ENCODE data around the gene DPF3. TPM values are rescaled to one million over a fixed set of nuclear protein-coding genes. Genes with fewer than 3 reads are reported as not detected.
A peak's percentile ranks its signal among the peaks of the same experiment; 100 is the strongest.

Gene DPF3
- total RNA-seq, 1 donor from 2014 or later, result 27.3 TPM

GRCh38 chr14:72714094-72714493 lies 179.8 kb downstream of the DPF3 start:
- DNase-seq (ENCODE audit: missing footprints) (no peak), ATAC-seq (no peak)
- intact Hi-C loops (cut with DNase I), result loop anchor here (2.0 kb wide), 1 partner anchor 181 kb away; the partner anchor contains the start of gene DPF3

DNA sequence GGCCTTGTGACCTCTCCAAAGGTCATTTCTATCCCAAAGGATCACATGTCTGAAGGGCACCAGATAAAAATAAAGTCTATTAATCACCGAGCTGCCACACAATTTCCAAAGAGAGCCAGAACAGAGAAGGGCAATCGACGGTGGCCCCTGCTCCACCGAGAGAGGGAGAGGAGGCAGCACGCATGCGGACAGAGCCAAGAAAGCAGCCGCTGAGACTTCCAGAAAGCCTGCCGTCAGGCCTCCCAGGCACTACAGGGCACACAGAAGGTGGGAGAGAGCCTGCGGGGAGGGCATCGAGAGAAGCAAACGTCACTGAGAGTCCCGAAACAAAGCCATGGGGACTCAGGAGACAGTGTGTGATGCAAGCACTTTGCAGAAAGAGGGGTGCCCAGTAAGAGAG lies 182.0 kb downstream of the DPF3 start:
- no peak for DNase-seq (ENCODE audit: missing footprints)
- intact Hi-C loops (cut with DNase I), result no loop called here
- ATAC-seq, result no peak

DNA sequence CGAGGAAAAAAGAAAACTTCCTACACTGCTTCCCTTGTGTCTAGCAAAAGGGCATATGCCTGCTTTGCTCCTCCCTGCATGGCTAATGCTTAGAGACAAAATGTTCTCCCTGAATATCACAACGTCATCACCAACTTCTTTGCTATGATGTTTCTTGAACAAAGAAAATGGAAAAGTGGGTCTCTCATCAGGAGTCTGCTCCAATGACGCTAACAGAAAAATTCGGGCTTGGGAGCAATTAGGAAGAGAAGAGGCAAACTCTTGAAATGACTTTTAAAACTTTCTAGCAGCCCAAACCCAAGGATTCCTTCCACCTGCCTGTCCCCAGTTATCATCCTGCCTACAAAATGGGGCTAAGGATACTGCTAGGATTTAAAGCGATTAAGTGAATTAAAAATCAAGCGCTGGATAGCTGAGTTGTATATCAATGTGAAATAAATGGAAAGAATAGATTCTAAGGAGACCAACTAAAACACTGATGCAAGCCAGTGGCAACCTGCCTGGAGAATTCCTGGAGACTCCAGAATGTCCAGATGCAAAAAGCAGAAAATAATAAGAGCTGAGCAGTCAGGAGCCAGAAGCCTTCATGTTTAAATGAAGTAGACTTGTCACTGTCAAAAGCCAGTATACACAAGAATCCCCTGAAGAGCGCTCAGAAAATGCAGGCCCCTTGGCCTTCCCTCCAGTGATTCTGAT lies 183.8 kb downstream of the DPF3 start:
- DNase-seq (ENCODE audit: missing footprints) (no peak), ATAC-seq (no peak)
- intact Hi-C loops (cut with DNase I), result no loop called here

- intact Hi-C loops (cut with DNase I), result no loop called here
- DNase-seq (ENCODE audit: missing footprints) (no peak), ATAC-seq (no peak)
These were observed 185.0 kb downstream of the DPF3 start for GRCh38 chr14:72708708-72709475.

DNA sequence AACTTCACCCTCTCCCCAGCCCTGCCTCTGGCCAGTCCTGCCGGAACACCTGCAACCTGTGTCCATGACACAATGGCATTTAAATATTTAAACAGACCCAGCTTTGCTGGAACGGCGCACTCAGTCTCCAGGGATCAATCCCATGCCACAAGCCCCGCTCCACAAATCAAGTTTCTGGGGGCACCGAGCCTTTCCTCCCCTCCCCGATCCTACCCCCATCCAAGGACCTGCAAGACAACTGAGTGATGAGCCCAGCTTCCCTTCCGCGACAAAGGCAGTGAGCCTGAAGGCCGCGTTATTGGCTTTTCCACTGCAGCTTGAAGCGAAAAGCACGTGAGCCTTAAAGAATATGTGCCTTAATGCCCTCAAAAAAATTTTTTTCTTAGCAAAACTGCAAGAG lies 185.7 kb downstream of the DPF3 start:
- no peak for ATAC-seq
- intact Hi-C loops (cut with DNase I), result no loop called here

GRCh38 chr14:72706485-72706884 lies 187.4 kb downstream of the DPF3 start:
- ATAC-seq (no peak), DNase-seq (ENCODE audit: missing footprints) (no peak)
- intact Hi-C loops (cut with DNase I), result no loop called here

More for the DNA sequence above, 185.7 kb downstream of the DPF3 start:
- DNase-seq (ENCODE audit: missing footprints), result no peak

DNA sequence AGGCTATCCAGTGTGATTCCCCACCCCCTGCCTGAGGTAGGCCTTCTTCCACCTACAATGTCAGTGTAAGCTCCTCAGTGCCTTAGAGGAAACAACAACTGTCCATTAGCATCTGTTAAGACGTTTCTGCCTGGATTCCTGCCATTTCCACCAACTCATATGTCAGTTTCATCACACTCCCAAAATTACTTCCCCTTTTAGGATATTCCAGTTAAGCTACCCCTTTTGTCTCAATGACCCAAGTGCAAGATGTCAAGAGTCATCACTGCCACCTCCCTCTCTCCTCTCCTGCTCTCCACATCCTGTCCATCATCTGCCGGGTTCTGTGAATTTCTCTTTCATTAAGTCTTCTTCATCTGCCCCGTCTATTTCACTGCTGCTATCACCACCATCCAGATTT lies 189.4 kb downstream of the DPF3 start:
- ATAC-seq (no peak), DNase-seq (ENCODE audit: missing footprints) (no peak)
- intact Hi-C loops (cut with DNase I), result no loop called here

GRCh38 chr14:72701605-72702004 lies 192.3 kb downstream of the DPF3 start:
- intact Hi-C loops (cut with DNase I), result no loop called here
- DNase-seq (ENCODE audit: missing footprints) (no peak), ATAC-seq (peak; percentile 74)

DNA sequence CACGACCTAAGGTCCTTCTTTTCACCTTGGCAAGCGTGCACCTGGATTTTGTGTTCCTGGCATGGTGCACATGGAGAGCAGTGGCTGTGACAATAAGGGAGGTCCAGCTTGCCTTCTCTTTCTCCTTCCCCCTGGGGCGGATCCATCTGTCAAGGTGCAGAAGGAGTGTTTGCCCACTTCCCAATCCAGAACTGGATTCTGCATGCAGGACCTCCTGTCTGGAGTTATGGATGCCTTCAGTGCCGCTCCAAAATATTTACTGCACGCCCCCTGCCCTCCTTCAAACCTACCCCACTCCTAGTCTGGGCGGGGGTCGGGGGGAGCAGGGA lies 192.7 kb downstream of the DPF3 start:
- intact Hi-C loops (cut with DNase I), result no loop called here
- DNase-seq (ENCODE audit: missing footprints), result no peak
- ATAC-seq, result no peak

GRCh38 chr14:72700338-72701236 lies 193.3 kb downstream of the DPF3 start:
- ATAC-seq (no peak), DNase-seq (ENCODE audit: missing footprints) (no peak)
- intact Hi-C loops (cut with DNase I), result no loop called here

DNA sequence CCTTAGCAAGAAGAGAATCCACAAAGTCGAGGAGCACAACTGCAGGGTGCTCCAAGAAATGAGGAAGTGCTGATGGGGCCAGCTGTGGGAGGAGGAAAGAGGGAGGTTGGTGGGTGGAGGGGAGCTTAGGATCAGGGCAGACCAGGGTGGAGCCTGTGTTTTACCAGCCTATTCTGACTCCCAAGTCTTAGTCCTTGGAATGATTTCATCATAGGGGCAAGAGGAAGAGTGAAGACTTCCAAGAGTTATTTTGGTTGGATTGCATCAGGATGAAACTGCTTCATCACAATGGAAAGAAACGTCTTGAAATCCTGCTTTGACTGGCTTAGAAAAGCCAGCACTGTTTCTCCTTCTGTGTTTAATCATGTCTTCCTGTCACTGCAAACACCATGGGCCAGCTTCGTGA lies 194.0 kb downstream of the DPF3 start:
- intact Hi-C loops (cut with DNase I), result no loop called here
- DNase-seq (ENCODE audit: missing footprints) (no peak), ATAC-seq (peak; percentile 72)

DNA sequence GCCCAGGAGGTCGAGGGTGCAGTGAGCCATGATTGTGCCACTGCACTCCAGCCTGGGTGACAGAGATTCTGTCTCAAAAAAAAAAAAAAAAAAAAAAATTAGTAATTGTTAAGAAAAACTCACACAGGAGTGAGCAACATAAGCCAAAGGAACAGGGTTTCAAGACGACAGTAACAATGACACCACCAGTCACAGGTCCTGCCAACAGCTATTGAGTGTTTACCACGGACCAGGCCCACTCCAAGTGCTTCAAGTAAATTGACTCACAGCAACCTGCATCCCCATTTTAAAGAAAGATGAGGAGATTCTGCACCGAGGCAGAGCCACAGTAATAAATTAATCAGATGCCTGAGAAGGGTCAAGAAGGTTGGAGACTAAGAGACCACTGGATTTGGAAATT lies 194.5 kb downstream of the DPF3 start:
- intact Hi-C loops (cut with DNase I), result no loop called here
- no peak for ATAC-seq
- no peak for DNase-seq (ENCODE audit: missing footprints)

DNA sequence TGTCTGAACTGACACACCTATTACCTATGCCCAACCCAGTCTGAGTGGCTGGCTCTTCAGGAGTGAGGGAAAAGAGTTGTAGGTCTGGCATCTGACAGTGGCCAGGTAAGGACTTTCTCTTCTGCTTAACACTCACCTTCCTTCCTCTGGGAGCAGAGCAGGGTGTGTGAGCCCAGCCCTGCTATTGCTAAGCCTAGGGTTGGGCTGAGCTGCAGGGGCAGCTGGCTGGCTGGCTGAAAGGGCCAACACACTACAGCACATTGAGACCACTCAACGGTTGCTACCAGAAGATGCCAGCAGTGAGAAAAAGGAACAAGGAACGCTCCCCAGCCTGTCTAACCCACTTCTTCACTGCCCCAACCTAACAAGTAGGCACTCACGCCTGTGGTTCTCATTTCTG lies 201.2 kb downstream of the DPF3 start:
- intact Hi-C loops (cut with DNase I), result no loop called here
- ATAC-seq (peak; percentile 61), DNase-seq (ENCODE audit: missing footprints) (no peak)

DNA sequence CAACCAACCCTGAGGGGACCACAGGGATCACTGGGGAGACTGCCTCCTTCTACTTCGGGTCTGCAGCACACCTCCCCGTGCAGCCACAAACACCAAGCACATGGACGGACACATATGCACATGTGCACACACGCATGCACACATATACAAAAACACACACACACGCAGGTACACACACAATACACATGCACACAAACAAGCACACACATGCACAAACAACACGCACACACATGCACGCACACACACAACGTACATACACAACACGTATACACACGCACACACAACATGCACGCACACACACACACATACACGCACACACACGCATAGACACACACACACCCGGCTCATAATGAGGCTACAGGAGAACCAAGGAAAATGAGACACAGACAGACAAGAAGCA lies 203.6 kb downstream of the DPF3 start:
- ATAC-seq, result no peak
- intact Hi-C loops (cut with DNase I), result no loop called here
- no peak for DNase-seq (ENCODE audit: missing footprints)

DNA sequence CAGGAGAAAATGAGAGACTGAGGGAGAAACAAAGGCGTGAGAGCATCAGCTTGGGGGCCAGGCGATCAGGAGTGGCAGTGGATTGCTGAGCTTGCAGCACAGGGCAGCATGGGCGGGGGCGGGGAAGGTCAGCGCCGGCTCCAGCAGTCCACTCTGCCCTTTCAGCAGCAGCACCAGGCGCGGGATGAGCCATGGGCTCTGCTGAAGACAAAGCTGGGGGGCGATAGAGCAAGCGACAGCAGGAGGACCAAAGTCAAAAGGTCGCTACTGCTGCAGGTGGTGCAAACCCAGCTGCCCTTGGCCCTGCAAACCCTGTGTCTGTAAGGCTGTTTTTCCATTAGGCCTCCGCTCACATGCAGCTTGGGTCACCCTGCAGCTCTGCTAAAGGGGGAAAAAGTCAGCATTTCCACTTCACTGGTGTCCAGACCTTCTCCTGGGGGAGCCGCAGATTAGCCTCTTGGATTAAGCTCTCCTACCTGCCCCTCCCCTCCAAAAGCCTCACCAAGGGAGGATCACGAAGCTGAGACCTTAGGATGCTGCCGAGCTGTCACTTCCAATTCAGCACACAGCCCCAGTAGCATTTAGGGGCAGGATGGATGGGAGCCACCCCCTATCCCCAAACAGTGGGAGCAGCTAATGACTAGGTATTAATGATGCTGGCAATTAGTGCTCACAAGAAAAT lies 204.8 kb downstream of the DPF3 start:
- ATAC-seq, result no peak
- intact Hi-C loops (cut with DNase I), result no loop called here
- no peak for DNase-seq (ENCODE audit: missing footprints)

- no peak for DNase-seq (ENCODE audit: missing footprints)
- intact Hi-C loops (cut with DNase I), result no loop called here
- no peak for ATAC-seq
These were observed 207.1 kb downstream of the DPF3 start for GRCh38 chr14:72686832-72687231.

DNA sequence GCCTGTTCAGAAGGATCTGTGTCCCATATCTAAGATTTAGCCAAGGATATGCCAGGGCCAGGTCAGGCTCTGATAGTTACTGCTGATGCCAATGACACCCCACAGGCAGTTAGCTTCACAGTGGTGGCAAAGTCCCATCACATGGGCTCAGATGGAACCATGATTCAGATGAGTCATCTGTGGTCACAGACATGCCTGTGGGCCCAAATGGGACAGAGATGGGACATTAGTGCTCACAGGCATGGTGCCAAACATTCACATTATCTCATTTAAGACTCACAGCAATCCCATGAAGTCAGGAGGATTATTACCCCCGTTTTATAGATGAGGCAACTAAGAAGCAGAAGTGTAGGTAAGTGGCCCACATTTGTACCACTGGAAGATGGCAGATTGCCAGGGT lies 207.8 kb downstream of the DPF3 start:
- intact Hi-C loops (cut with DNase I), result no loop called here
- DNase-seq (ENCODE audit: missing footprints) (no peak), ATAC-seq (no peak)

DNA sequence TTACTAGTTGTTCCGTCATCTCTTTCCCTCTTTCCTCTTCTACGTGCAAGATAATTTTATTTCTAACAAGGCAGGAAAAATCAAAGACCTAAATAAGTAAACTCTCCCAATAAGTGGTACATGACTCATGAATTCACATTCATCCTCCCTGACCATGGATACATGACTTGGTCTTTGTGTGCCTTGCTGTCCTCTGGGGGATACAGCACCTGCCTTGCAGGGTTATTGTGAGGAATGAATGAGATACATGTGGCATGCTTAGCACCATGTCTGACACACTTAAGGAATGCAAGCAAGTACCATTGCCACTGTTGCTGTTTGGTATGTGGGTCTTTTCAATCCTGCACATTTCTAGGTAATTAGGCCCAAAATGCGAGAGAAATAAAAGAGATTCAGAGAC lies 208.4 kb downstream of the DPF3 start:
- ATAC-seq (no peak), DNase-seq (ENCODE audit: missing footprints) (no peak)
- intact Hi-C loops (cut with DNase I), result no loop called here

DNA sequence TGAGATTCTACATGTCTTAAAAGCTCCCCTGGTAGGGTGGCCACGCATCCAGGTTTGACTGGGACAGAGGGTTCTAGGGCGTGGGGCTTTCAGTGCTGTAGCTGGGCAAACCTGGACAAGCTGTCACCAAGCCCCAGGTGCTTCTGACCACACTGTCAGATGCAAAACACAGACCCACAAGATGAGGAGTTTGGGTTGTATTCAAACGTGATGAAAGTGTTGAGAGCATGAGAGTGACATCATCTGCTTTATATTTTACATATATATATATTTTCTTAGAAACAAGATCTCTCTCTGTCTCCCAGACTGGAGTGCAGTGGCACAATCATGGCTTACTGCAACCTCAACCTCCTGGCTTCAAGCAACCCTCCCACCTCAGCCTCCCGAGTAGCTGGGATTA lies 210.1 kb downstream of the DPF3 start:
- intact Hi-C loops (cut with DNase I), result no loop called here
- no peak for DNase-seq (ENCODE audit: missing footprints)
- no peak for ATAC-seq
